Astrocyte of the hippocampus (primary cell): ENCODE results near the gene PIK3C3.
"Not testable (repeated sequence)": the region's sequence is repeated elsewhere in the genome, so short reads cannot be mapped to it uniquely, and the experiment has no call there.

ENCODE experiments used
- DNase-seq: peaks from one replicate; pipeline ENCODE4 v3.0.0; 2011; ENCODE audit warnings: low read depth, low spot score

Gene PIK3C3

DNA sequence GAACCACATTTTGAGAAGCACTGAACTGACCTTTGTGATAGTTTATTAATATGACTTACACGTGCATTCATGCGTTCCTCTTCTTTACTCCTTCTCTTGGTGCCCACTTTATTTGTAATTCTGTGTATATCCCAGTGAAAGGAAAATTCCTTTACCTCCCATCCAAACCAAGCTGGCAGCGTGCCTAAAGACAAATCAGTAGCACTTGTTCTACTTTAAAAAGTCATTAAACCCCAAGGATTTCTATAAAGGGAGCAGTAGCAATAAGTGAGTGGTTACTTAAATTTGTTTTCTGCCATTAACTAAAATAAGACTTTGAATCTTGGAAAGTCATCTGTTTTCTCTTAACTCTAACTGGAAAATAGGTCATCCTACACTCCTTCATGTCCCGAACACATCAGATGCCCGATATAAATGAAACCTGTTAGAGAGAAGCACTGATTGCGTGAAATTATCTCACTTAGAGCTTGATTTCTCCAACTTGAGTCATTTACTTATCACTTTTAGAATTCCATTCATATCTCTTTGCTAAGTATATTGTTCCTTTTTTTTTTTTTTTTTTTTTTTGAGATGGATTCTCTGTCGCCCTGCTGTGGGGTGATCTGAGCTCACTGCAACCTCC is 10.7 kb downstream of the PIK3C3 start:
- DNase-seq, result peak; percentile 48

DNA sequence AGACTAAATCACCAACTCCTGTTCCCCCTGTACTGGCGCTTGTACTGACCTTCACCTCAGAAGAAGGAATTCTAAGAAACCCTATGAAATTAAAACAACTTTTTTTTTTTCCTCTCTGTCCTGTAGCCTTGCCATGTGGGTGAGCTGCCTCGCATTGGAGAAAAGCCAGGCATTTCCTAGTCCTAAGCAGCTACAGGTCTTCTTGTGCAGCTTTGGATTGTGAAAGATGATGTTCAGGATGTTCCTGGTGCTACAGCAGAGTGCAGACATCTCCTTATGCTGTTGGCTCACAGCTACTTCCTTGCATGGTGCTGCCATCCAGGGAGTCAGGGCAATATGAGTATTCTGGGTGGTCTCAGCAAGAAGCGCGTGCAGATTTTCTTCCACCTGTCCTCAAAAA is 11.9 kb downstream of the PIK3C3 start:
- no peak for DNase-seq

GRCh38 chr18:41967680-41968079 is 12.6 kb downstream of the PIK3C3 start:
- DNase-seq, result no peak

GRCh38 chr18:41969881-41970280 is 14.8 kb downstream of the PIK3C3 start:
- DNase-seq, result no peak

DNA sequence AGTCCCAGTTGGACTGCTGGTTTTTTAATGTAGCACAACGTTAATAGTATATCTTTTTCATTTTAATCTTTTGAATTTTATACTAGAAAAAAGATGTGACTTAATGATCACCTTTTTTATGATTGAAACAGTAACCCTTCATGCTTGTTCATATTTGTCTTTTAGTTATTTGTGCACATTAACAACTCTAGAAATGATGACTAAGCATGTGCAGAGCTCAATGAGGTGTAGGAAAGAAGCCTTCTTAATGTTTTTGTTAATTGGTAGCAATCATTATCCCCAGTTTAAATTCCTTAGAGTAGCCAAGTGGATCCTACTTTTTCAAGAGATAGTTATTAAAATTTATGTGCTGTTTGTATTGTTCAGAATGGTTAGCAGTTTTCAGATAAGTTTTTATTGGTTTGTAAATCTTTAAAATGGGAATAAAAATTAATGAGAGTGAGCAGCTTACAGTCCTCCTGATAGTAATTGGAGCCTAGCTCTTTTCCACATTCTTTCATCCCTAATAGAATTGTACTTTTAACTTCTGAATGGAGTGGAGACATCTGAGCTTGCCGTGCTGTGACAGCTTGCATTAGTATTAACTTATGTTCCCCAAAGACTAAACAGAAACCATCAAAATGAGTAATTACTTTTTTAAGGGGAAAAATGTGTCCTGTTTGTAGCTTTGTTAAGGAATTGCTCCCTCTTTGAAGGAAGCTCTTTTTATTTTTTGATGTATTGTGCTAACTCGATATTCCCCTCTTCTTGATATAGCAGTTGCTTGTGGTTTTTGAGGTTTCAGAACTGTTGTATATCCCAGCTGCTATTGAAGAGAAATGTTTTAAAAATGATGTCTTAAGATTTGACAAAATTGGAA is 17.3 kb downstream of the PIK3C3 start:
- peak; percentile 33 for DNase-seq

DNA sequence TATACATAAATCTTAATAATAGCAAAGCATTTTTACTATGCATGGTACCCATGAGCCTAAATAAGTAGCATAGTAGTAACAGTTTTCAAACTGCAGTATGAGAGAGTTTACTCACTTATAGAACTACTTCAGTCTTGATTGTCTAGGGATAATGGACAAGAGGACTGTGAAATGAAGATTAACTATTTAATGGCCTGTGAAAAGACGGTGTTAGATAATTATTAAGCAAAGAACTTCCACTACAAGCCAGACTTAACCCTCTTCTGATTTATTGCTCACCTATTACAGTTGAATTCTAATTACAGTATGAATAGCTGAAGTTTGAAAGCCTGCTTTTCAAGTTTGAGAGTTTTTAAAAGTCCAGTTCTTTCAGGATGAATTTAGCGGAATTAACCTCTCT is 18.9 kb downstream of the PIK3C3 start:
- DNase-seq, result no peak

GRCh38 chr18:41974796-41975201 is 19.8 kb downstream of the PIK3C3 start:
- DNase-seq, result peak; percentile 36

DNA sequence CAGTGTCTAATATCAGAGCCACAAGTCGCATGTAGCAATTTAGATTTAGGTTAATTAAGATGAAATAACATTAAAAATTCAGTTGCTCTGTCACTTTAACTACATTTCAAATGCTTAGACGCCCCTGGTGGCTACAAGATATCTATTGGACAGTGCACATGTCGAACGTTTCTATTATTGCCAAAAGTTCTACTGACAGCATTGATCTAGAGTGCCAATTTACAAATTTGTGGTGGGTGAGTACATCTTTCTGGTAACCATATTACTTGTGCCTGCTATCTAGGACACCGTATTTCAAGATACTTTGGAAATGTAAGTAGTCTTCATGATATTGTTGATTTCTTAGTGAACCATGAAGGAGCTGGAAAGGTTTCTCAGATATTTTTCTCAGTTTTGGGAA is 20.2 kb downstream of the PIK3C3 start:
- no peak for DNase-seq

GRCh38 chr18:41977233-41977632 is 22.2 kb downstream of the PIK3C3 start:
- DNase-seq, result no peak

- DNase-seq, result no peak
These were observed 28.1 kb downstream of the PIK3C3 start for GRCh38 chr18:41982942-41983660.

GRCh38 chr18:41985914-41986313 is 30.9 kb downstream of the PIK3C3 start:
- no peak for DNase-seq

DNA sequence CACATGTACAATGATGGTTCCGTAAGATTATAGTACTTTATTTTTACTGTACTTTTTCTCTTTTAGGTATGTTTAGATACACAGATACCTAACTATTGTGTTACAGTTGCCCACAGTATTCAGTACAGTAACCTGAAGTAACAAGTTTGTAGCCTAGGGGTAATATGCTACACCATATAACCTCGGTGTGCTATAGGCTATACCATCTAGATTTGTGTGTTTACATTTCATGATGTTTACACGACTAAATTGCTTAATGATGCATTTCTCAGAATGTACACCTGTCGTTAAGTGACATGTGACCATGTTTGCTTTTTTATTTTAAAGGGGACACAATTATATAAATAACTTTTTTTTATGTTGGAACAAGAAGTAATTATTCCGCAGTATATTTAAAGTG is 34.5 kb downstream of the PIK3C3 start:
- DNase-seq, result no peak

GRCh38 chr18:41992066-41992465 is 37.0 kb downstream of the PIK3C3 start:
- DNase-seq, result peak; percentile 27

DNA sequence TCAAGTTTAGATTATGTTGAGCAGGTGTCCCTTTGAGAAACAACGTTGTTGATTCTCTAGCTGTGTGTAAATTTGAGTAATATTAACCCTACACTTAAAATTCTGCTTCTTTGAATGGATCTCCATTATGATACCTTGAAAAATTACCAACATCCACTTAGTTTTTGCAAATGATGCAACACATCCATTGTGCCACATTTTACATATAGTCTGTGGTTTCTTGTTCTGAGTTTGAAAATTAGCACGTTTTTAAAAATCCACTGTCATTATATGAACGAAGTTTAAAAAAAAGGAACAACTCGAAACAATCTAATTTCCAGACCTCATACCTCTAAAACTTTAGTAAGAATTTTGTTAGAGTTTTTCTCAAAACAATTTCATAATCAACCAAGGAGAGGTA is 37.7 kb downstream of the PIK3C3 start:
- no peak for DNase-seq

GRCh38 chr18:41993151-41993550 is 38.1 kb downstream of the PIK3C3 start:
- DNase-seq, result no peak

DNA sequence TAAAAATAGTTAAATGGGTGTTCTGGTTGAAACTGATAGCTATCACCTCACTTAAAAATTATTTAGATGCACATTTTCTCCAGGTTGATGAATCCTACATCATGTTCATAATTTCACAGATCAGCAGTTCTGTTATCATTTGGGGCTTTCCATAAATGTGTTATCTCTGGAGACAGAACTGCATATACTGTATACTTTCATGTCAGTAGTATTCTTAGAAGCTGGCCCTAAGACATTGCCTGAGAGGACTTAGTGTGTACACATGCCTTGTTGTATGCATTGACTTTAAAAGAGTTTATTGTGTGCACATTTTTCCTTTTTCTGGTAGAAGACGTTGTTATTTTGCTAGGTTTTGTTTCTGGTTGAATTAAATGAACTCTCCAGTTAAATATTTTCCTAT is 41.0 kb downstream of the PIK3C3 start:
- no peak for DNase-seq

DNA sequence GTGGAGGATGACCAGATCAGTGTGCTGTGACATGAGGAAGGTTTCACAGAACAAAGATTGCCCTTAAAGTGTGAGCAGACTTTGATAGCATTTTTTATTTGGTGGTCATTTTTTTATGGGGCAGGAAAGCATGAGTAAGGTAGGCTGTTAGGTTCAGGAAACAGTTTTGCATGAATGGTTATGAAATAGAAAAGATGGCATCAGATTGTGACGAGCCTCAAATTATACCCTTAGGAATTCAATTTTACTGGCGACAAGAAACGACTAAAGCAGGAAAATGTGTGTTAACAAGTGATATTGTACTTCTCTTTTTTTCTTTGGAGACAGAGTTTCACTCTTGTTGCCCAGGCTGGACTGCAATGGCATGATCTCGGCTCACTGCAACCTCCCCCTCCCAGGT is 44.7 kb downstream of the PIK3C3 start:
- no peak for DNase-seq

GRCh38 chr18:42001801-42002200 is 46.8 kb downstream of the PIK3C3 start:
- no peak for DNase-seq

DNA sequence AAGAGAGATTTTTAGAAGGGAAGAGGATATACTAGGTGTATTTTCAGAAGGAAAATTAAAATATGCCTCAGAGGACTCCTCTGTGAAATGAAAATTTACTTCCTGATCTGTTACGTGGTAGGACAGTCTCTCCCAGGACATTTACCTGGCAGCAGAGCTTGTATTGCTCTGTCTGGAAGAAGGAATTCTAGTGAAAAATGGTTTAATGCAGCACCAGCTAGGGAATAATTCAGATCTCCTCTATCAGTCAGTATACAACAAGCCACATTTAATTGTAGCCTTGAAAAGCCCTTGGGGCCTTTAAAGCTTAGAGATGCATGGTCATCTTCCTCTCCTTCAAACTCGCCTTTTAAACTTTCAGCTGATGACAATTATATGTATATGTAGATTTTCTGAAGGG is 49.6 kb downstream of the PIK3C3 start:
- DNase-seq, result no peak

GRCh38 chr18:42005782-42006181 is 50.7 kb downstream of the PIK3C3 start:
- no peak for DNase-seq

DNA sequence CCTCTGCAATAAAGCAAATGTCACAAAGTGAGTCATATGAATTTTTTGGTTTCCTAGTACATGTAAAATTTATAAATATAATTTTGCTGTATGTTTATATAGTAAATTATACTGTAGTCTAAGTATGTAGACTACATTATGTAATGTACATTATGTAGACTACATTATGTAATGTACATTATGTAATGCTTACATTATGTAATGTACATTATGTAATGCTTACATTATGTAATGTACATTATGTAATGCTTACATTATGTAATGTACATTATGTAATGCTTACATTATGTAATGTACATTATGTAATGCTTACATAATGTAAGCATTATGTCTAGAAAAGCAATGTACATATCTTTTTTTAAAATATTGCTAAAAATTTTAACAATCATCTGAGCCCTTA is 54.4 kb downstream of the PIK3C3 start:
- not testable (repeated sequence) for DNase-seq

GRCh38 chr18:42011053-42011452 is 56.0 kb downstream of the PIK3C3 start:
- no peak for DNase-seq

GRCh38 chr18:42018831-42019230 is 63.8 kb downstream of the PIK3C3 start:
- no peak for DNase-seq
